Measurements from ENCODE around the gene ZNHIT2. TPM values are rescaled to one million over a fixed set of nuclear protein-coding genes. Genes with fewer than 3 reads are reported as not detected.

Gene ZNHIT2
- total RNA-seq, 1 donor = 11.2 TPM

- H3K4me3 ChIP-seq (ENCODE audit: low read depth, low read length) = no peak overlapping the region
- TF ChIP-seq, protein P1, sequence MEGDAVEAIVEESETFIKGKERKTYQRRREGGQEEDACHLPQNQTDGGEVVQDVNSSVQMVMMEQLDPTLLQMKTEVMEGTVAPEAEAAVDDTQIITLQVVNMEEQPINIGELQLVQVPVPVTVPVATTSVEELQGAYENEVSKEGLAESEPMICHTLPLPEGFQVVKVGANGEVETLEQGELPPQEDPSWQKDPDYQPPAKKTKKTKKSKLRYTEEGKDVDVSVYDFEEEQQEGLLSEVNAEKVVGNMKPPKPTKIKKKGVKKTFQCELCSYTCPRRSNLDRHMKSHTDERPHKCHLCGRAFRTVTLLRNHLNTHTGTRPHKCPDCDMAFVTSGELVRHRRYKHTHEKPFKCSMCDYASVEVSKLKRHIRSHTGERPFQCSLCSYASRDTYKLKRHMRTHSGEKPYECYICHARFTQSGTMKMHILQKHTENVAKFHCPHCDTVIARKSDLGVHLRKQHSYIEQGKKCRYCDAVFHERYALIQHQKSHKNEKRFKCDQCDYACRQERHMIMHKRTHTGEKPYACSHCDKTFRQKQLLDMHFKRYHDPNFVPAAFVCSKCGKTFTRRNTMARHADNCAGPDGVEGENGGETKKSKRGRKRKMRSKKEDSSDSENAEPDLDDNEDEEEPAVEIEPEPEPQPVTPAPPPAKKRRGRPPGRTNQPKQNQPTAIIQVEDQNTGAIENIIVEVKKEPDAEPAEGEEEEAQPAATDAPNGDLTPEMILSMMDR (IDR thresholded peaks at IDR 0.05; ENCODE audit: insufficient read depth, low read depth, low read length) = peak; percentile 3
- DNase-seq (ENCODE audit: low read depth) = no peak
Measured at GRCh38 chr11:65100674-65101350, 16.7 kb downstream of the ZNHIT2 start.

- TF ChIP-seq, protein P1 (IDR thresholded peaks at IDR 0.05; ENCODE audit: insufficient read depth, low read depth, low read length) = no peak
- H3K4me3 ChIP-seq (ENCODE audit: low read depth, low read length) = peak overlapping the region; percentile 79
- no peak for DNase-seq (ENCODE audit: low read depth)
Measured at GRCh38 chr11:65096926-65097325, 20.6 kb downstream of the ZNHIT2 start.

- TF ChIP-seq, protein P1 (IDR thresholded peaks at IDR 0.05; ENCODE audit: insufficient read depth, low read depth, low read length) = no peak
- H3K4me3 ChIP-seq (ENCODE audit: low read depth, low read length) = peak within 1 kb of the TSS; percentile 79
- DNase-seq (ENCODE audit: low read depth) = peak; percentile 92
Measured at GRCh38 chr11:65095974-65096806, 21.3 kb downstream of the ZNHIT2 start, which contains the start of gene VPS51. Gene VPS51, plus strand, starts transcription at chr11:65096214. Its CDS starts 37 bp downstream, at chr11:65096251.

GRCh38 chr11:65095427-65095826, 22.1 kb downstream of the ZNHIT2 start:
- DNase-seq (ENCODE audit: low read depth) = no peak
- H3K4me3 ChIP-seq (ENCODE audit: low read depth, low read length) = peak overlapping the region; percentile 79
- TF ChIP-seq, protein P1 (IDR thresholded peaks at IDR 0.05; ENCODE audit: insufficient read depth, low read depth, low read length) = no peak

GRCh38 chr11:65090628-65091027, 26.9 kb downstream of the ZNHIT2 start:
- TF ChIP-seq, protein P1 (IDR thresholded peaks at IDR 0.05; ENCODE audit: insufficient read depth, low read depth, low read length) = no peak
- no peak for DNase-seq (ENCODE audit: low read depth)
- H3K4me3 ChIP-seq (ENCODE audit: low read depth, low read length) = no peak overlapping the region

- TF ChIP-seq, protein P1 (IDR thresholded peaks at IDR 0.05; ENCODE audit: insufficient read depth, low read depth, low read length) = no peak
- H3K4me3 ChIP-seq (ENCODE audit: low read depth, low read length) = no peak overlapping the region
- DNase-seq (ENCODE audit: low read depth) = no peak
Measured at GRCh38 chr11:65089621-65090020, 27.9 kb downstream of the ZNHIT2 start.
